Ishikawa (cell line): ENCODE results near the gene DLG3.

Experiments used
- CREB1 ChIP-seq: IDR thresholded peaks from 2 replicates; pipeline ENCODE4 v1.6.1; 2012; ENCODE audit warnings: low read depth
- EGR1 ChIP-seq: IDR thresholded peaks from 2 replicates; pipeline ENCODE4 v1.6.1; 2012
- TAF1 ChIP-seq: IDR thresholded peaks from 2 replicates; pipeline ENCODE4 v1.6.1; 2012; ENCODE audit warnings: low read depth, mild to moderate bottlenecking
- YY1 ChIP-seq: IDR thresholded peaks from 2 replicates; pipeline ENCODE4 v1.6.1; 2012; ENCODE audit warnings: low read depth
- ZBTB7A ChIP-seq: IDR thresholded peaks from 2 replicates; pipeline ENCODE4 v1.6.1; 2012; ENCODE audit warnings: low read depth
- TF ChIP-seq, protein P1 (sequence below): IDR thresholded peaks from 2 replicates; pipeline ENCODE4 v1.6.1; 2012; ENCODE audit warnings: low read depth, mild to moderate bottlenecking

- TF ChIP-seq, protein P1, sequence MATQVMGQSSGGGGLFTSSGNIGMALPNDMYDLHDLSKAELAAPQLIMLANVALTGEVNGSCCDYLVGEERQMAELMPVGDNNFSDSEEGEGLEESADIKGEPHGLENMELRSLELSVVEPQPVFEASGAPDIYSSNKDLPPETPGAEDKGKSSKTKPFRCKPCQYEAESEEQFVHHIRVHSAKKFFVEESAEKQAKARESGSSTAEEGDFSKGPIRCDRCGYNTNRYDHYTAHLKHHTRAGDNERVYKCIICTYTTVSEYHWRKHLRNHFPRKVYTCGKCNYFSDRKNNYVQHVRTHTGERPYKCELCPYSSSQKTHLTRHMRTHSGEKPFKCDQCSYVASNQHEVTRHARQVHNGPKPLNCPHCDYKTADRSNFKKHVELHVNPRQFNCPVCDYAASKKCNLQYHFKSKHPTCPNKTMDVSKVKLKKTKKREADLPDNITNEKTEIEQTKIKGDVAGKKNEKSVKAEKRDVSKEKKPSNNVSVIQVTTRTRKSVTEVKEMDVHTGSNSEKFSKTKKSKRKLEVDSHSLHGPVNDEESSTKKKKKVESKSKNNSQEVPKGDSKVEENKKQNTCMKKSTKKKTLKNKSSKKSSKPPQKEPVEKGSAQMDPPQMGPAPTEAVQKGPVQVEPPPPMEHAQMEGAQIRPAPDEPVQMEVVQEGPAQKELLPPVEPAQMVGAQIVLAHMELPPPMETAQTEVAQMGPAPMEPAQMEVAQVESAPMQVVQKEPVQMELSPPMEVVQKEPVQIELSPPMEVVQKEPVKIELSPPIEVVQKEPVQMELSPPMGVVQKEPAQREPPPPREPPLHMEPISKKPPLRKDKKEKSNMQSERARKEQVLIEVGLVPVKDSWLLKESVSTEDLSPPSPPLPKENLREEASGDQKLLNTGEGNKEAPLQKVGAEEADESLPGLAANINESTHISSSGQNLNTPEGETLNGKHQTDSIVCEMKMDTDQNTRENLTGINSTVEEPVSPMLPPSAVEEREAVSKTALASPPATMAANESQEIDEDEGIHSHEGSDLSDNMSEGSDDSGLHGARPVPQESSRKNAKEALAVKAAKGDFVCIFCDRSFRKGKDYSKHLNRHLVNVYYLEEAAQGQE = no peak
- TF ChIP-seq YY1 = no peak
- TF ChIP-seq ZBTB7A = no peak
- TF ChIP-seq TAF1 = no peak
- no peak for TF ChIP-seq EGR1
- no peak for TF ChIP-seq CREB1
Measured at GRCh38 chrX:70449457-70449966, 4.9 kb downstream of the DLG3 start.
